ENCODE data around the gene FAM25A.

Gene FAM25A

DNA sequence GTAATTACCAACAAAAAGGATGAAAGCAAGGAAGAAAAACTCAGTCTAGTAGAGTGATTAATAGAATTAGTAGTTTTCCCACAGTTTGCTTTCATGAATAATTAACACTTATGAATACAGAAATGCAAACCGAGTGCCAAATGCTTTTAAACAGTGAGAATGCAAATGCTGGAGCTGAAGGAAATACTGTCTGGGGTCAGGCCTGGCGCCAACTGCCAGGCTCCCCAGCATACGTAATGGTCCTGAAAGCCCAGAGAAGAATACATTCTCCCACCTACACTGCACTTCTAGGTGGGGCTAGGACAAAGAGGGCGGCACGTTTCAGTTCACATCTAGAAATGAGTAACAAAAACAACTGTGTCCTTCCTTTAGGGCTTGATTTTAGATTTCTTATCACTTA, 44.6 kb downstream of the FAM25A start:
- no peak for DNase-seq (ENCODE audit: low read depth in 2 of 2)

DNA sequence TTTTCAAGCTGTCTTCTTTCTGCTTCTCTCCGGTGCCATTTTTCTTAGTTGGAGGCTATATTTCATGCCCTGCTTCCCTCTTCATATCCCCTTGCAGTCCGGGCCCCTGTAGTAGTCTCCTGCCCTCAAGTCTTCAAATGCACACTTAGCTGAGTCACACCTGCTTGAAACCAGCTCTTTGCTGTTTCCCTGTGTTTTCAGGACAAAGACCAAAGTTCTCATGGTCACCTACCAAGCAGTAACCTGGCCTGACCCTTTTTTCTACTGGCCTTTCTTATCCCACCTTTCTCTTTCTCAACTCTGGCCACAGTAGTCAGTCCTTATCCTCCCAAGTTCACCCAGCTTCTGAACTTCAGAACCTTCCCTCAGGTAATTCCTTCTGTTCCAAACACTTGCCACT, 46.1 kb downstream of the FAM25A start:
- no peak for DNase-seq (ENCODE audit: low read depth in 2 of 2)

DNA sequence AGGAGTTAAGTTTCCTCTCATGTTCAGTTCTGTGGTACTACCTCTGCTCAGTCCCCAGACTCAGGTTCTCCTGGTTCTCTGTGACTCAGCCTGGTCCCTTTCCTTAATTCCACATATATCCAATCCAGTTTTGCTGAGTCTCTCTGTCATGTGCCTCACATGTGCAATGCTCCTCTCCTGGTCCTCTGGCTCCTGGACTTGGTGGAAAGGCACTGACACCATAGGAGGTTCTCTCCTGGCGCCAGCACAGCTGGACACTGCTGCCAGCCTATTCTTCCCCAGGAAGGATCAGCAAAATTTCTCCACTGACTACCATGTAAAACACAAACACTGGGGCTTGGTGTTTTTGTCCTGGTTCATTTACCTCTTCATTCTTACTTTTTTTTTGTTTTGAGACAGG, 46.8 kb downstream of the FAM25A start:
- DNase-seq (ENCODE audit: low read depth in 2 of 2) = no peak

DNA sequence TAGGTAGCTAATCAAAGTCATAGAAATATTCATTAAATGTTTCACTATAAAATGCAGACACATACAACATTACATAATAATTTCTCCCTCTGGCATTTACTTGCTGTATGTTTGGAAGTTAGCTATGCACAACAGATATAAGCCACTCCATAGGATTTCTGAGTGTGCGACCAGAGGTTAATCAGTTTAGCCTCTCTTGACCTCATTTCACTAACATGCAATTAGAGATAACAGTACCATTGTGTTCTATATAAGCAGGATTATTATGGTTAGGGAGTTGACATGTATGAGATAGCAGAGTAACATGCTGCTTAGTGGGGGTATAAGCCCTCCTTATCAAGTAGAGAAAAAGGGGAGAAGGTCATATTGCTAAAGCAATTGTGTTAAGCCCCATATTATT, 48.2 kb downstream of the FAM25A start:
- DNase-seq (ENCODE audit: low read depth in 2 of 2) = no peak

DNA sequence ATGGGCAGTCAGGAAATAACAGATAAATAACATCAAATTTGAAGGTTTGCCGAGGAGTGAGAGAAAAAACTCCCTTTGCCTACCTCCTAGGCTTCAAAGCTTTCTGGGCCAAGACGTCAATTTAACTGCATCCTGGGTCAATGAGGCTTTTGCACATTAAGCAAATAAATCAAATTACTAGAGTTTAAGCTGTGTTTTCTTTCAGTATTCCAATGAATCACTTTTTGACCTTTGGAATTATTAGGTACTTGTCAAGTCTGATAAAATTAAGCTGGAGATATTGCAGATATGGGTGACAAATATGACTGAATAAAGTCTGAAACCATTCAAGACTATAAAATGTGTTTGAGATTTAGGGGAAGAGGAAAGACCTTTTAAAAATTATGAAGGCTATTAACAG, 52.4 kb downstream of the FAM25A start:
- DNase-seq (ENCODE audit: low read depth in 2 of 2) = no peak

Data from fibroblast of skin of left quadriceps (primary cell).